Stimulated activated naive B cell treated with anti-CD40 and anti-IgM and Interleukin-4, amounts not matched to agents 10 μg/mL and 1 μg/mL and 100 μg/mL, for 72 hours (primary cell): ENCODE data around the gene CNP.
"Not testable (repeated sequence)": the region's sequence is repeated elsewhere in the genome, so short reads cannot be mapped to it uniquely, and the experiment has no call there.

Experiments
- ATAC-seq, 2 donors: fragments of 150-1000 bp; cut with Tn5 transposase; replicated peaks; 2 replicates each; pipeline ENCODE4 v1.10.0; 2021; ENCODE audit warnings: moderate library complexity in 1 of 2
- DNase-seq: peaks from one replicate; pipeline ENCODE4 v3.0.0; 2021
- H3K27ac Mint-ChIP-seq: one replicate; pipeline ENCODE4 v1.8.0; 2022; ENCODE audit warnings: mild to moderate bottlenecking, mixed read lengths
- H3K27me3 Mint-ChIP-seq, 2 donors: one replicate each; pipeline ENCODE4 v1.8.0; 2022; ENCODE audit warnings: mixed read lengths in 2 of 2
- H3K36me3 Mint-ChIP-seq, 2 donors: one replicate each; pipeline ENCODE4 v1.8.0; 2022; ENCODE audit warnings: mixed read lengths in 2 of 2, mild to moderate bottlenecking in 1 of 2
- H3K4me1 Mint-ChIP-seq, 2 donors: one replicate each; pipeline ENCODE4 v1.8.0; 2022; ENCODE audit warnings: mixed read lengths in 2 of 2, mild to moderate bottlenecking in 1 of 2
- H3K4me3 Mint-ChIP-seq, 2 donors: one replicate each; pipeline ENCODE4 v1.8.0; 2022; ENCODE audit warnings: mild to moderate bottlenecking in 2 of 2, mixed read lengths in 2 of 2, moderate library complexity in 1 of 2
- H3K9me3 Mint-ChIP-seq, 2 donors: one replicate each; pipeline ENCODE4 v1.8.0; 2022; ENCODE audit warnings: mixed read lengths in 2 of 2, mild to moderate bottlenecking in 1 of 2

Gene CNP

DNA sequence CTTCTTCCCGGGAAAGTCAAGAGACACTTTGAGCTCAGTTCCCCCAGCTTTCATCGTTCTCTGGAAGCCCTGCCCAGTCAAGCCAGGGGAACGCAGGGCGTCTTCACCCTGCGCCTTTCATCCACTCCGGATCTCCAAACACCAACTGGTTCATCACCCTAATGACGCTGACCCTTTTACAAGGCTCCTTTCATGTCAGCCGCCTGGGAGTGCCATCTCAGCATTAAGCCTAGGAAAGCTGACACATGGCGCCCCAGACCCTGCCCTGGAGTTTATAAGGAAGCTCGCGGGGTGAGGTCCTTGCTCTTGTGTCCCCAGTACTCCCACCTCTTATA is 51.2 kb downstream of the CNP start:
- Mint-ChIP-seq H3K27ac (peak overlapping the region; percentile 100), H3K4me3 (peak overlapping the region; percentile 94 to 100), H3K36me3 (peaks cover 21 to 32% of the 10 kb centered on the region in 2 donors), H3K4me1 (peaks cover 34 to 77% of the 10 kb centered on the region in 2 donors), H3K9me3 (peaks cover 3% of the 10 kb centered on the region in 2 donors), H3K27me3 (no peaks in the 10 kb centered on the region)
- no peak for DNase-seq
- peak; percentile 27 to 32 for ATAC-seq

DNA sequence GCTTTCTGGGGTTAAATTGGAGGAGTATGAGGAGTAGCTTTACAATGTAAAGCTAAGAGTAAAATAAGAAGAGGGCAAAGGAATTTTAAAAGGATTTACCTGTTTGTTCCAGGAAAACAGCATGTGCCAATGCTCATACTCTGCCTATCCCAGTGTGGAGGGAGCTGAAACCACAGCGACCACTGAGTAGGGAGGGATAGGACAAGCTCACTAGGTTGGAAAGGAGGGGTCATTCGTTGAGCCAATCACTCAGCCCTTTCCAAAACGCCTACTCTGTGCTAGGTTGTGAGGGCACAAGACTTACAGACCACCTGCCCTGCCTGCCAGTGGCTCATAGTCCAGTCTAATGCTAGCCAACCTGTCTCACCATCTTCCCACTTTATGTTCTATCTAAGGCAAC is 51.7 kb downstream of the CNP start:
- no peaks in the 10 kb centered on the region for H3K27me3 Mint-ChIP-seq
- H3K36me3 Mint-ChIP-seq, result peaks cover 22 to 31% of the 10 kb centered on the region in 2 donors
- peak overlapping the region; percentile 94 to 100 for H3K4me3 Mint-ChIP-seq
- no peak for ATAC-seq
- H3K27ac Mint-ChIP-seq, result peak overlapping the region; percentile 100
- H3K9me3 Mint-ChIP-seq, result peaks cover 3% of the 10 kb centered on the region in 2 donors
- peaks cover 31 to 76% of the 10 kb centered on the region in 2 donors for H3K4me1 Mint-ChIP-seq
- no peak for DNase-seq

DNA sequence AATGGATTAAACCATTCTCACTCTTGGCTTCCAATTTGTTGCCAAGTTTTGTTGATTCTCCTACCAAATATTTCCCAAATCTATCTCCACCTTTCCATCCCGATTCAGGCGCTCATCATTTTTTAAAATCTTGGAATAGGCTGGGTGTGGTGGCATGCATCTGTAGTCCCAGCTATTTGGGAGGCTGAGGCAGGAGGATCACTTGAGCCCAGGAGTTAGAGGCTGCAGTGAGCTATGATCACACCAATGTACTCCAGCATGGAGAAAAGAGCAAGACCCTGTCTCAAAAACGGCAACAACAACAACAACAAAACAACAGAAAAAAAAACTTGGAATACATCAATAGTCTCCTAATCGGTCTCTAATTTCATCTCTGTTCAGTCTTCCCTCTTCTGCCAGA is 52.4 kb downstream of the CNP start:
- H3K36me3 Mint-ChIP-seq, result peaks cover 27 to 37% of the 10 kb centered on the region in 2 donors
- no peaks in the 10 kb centered on the region for H3K27me3 Mint-ChIP-seq
- peaks cover 3% of the 10 kb centered on the region in 2 donors for H3K9me3 Mint-ChIP-seq
- DNase-seq, result no peak
- H3K4me1 Mint-ChIP-seq, result peaks cover 33 to 76% of the 10 kb centered on the region in 2 donors
- H3K4me3 Mint-ChIP-seq, result peak overlapping the region; percentile 94 to 100
- ATAC-seq, result no peak
- H3K27ac Mint-ChIP-seq, result peak overlapping the region; percentile 20

DNA sequence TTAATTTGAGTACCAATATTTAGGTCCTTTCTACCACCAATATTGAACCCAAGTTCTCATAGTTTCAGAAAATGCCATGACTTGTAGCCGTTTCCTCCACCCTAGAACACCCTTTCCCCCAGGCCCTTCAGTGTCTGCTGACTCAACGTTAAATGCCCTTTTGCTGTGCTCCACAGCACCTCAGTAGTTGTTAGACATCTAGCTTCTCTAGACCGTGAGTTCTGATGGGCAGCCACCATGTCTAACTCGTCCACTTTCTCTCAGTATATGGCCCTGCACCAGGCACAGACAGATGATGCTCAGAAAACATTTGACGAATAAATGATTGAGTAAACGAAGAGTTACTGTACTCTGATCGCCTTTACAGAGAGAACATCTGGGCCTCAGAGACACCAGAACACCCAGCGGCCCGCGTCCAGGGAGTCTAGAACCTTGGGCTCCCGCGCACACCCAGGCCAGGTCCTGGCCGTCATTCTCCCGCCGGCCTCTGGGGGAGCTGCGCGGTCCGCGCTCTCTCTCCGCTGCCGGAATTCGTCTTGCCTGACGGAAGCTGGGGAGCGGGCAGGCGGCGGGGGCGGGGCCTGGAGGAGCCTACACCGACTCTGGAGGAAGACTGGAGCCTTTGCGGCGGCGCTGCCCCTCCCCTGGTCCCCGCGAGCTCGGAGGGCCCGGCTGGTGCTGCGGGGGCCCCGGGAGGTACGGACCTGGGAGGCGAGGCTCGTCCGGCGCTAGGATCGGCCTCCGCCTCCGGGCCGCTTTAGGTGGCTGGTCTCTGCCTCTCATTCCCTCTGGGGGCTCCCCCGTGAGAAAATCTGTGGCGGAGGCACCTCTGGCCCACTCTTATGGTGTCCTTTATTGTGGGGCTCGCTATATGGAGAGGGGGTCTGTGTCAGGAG is 53.2 kb downstream of the CNP start, which contains the start of gene NKIRAS2:
NKIRAS2 (plus strand) TSS at position 582 of the 896 bp plus-strand sequence. CDS start 1,488 bp downstream, outside the sequence.
- Mint-ChIP-seq H3K27ac (peak within 1 kb of the TSS; percentile 90), H3K9me3 (peaks cover 3% of the 10 kb centered on the region in 2 donors), H3K27me3 (no peaks in the 10 kb centered on the region), H3K4me1 (peaks cover 40 to 79% of the 10 kb centered on the region in 2 donors), H3K36me3 (peaks cover 35 to 44% of the 10 kb centered on the region in 2 donors), H3K4me3 (peak within 1 kb of the TSS; percentile 94 to 100)
- ATAC-seq (peak; percentile 69 to 73), DNase-seq (peak; percentile 91)

DNA sequence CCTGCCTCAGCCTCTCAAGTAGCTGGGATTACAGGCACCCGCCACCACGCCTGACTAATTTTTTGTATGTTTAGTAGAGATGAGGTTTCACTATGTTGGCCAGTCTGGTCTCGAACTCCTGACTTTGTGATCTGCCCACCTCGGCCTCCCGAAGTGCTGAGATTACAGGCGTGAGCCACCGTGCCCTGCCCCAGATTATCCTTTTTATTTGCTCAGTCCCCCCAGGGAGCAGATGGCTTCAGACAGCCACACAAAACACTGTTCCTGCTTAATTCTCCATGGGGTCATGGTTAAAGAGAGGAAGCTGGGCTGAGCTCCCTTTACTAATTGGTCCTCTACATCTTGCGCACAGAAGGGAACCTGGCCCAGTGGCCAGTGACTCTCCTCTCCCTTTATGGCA is 54.2 kb downstream of the CNP start:
- Mint-ChIP-seq H3K4me3 (peak overlapping the region; percentile 87 to 91), H3K4me1 (peaks cover 41 to 79% of the 10 kb centered on the region in 2 donors), H3K36me3 (peaks cover 36 to 47% of the 10 kb centered on the region in 2 donors), H3K27ac (peak overlapping the region; percentile 90)
- not testable (repeated sequence) for DNase-seq, H3K9me3 Mint-ChIP-seq, H3K27me3 Mint-ChIP-seq, ATAC-seq

- Mint-ChIP-seq H3K27me3 (peaks cover 0 to 12% of the 10 kb centered on the region in 2 donors), H3K27ac (peak overlapping the region; percentile 90), H3K36me3 (peaks cover 37 to 52% of the 10 kb centered on the region in 2 donors), H3K4me3 (no peak overlapping the region), H3K4me1 (peaks cover 35 to 61% of the 10 kb centered on the region in 2 donors), H3K9me3 (peaks cover 1 to 3% of the 10 kb centered on the region in 2 donors)
- DNase-seq (no peak), ATAC-seq (no peak)
Observed at GRCh38 chr17:42023524-42024349, 57.1 kb downstream of the CNP start.

DNA sequence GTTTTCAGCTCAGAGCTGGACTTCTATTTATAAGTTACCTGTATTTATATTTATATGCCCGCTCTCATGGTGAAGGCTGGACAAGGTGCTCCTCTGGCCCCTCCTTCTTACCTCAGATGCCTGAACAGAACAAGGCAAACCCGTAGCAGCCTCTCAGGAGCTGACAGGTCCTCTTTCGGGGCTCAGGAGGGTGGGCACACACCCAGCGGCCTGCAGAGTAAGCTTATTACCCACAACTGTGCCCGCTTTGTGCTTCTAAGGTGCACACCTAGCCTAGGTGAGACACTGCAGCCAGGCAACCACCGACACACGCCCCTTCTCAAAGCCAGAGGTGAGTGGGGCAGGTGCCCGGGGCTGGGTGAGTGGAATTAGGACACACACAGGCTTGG is 58.6 kb downstream of the CNP start:
- H3K4me1 Mint-ChIP-seq, result peaks cover 27 to 50% of the 10 kb centered on the region in 2 donors
- H3K27me3 Mint-ChIP-seq, result peaks cover 0 to 14% of the 10 kb centered on the region in 2 donors
- peak overlapping the region; percentile 62 to 63 for H3K4me3 Mint-ChIP-seq
- peaks cover 34 to 50% of the 10 kb centered on the region in 2 donors for H3K36me3 Mint-ChIP-seq
- no peaks in the 10 kb centered on the region for H3K9me3 Mint-ChIP-seq
- ATAC-seq (no peak), DNase-seq (no peak)
- H3K27ac Mint-ChIP-seq, result peak overlapping the region; percentile 90

- H3K4me3 Mint-ChIP-seq, result no peak overlapping the region
- no peak for DNase-seq
- H3K9me3 Mint-ChIP-seq, result no peaks in the 10 kb centered on the region
- peaks cover 34 to 50% of the 10 kb centered on the region in 2 donors for H3K36me3 Mint-ChIP-seq
- no peak for ATAC-seq
- peak overlapping the region; percentile 47 for H3K27ac Mint-ChIP-seq
- peaks cover 0 to 14% of the 10 kb centered on the region in 2 donors for H3K27me3 Mint-ChIP-seq
- peaks cover 27 to 47% of the 10 kb centered on the region in 2 donors for H3K4me1 Mint-ChIP-seq
Observed at GRCh38 chr17:42025936-42026335, 59.3 kb downstream of the CNP start.

DNA sequence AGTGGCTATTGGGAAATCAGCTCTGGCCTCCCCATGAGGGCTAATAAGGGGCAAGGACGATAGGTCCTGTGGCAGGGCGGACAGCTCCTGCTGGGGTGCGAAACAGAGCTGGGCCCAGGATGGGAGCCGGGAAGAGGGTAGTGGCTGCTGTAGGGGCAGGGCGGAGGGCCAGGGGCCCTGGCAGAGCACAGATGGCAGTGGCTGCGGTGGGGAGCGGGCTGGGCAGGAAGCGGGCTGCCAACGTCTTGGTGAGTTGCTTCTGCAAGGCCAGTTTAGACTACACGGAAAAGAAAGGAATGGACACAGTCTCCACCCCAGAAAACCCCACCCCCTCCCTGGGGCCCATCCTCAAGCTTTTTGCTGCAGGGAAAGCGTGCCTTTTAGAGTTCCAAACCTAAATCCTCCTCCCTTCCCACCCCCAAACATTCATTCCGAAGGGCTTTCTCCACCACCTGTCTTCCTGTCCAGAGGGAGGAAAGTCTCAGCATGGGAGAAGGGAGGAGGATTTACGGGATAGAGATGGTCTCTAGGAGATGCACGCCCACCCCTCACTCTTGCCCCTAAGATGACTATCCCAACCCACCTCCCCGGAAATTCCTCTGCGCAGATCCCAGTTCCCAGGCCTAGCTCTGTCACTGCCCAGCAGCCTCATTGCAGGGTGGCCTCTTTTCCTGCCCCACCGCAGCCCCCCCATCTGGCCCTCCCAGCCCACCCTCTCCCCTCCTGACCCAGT is 60.4 kb downstream of the CNP start:
- no peak overlapping the region for H3K27ac Mint-ChIP-seq
- peaks cover 22 to 39% of the 10 kb centered on the region in 2 donors for H3K4me1 Mint-ChIP-seq
- H3K4me3 Mint-ChIP-seq, result no peak overlapping the region
- no peak for DNase-seq
- H3K9me3 Mint-ChIP-seq, result no peaks in the 10 kb centered on the region
- H3K27me3 Mint-ChIP-seq, result peaks cover 0 to 14% of the 10 kb centered on the region in 2 donors
- peaks cover 29 to 43% of the 10 kb centered on the region in 2 donors for H3K36me3 Mint-ChIP-seq
- ATAC-seq, result no peak
